Fibroblast of upper back skin (primary cell): ENCODE measurements around the gene BPIFA1.

Experiments used
- DNase-seq: peaks from one replicate; pipeline ENCODE4 v3.0.0-alpha.2; 2013

The BPIFA1 gene

GRCh38 chr20:33240923-33241322 is 5.1 kb downstream of the BPIFA1 start:
- DNase-seq: no peak

GRCh38 chr20:33242319-33243100 is 6.7 kb downstream of the BPIFA1 start:
- no peak for DNase-seq

GRCh38 chr20:33246077-33246476 is 10.3 kb downstream of the BPIFA1 start:
- no peak for DNase-seq

GRCh38 chr20:33249456-33249855 is 13.7 kb downstream of the BPIFA1 start:
- no peak for DNase-seq

GRCh38 chr20:33250666-33251065 is 14.9 kb downstream of the BPIFA1 start:
- no peak for DNase-seq

GRCh38 chr20:33251496-33251895 is 15.7 kb downstream of the BPIFA1 start:
- DNase-seq: no peak

- DNase-seq: no peak
These were observed 16.7 kb downstream of the BPIFA1 start for GRCh38 chr20:33252460-33252859.

GRCh38 chr20:33255005-33255404 is 19.2 kb downstream of the BPIFA1 start:
- no peak for DNase-seq

DNA sequence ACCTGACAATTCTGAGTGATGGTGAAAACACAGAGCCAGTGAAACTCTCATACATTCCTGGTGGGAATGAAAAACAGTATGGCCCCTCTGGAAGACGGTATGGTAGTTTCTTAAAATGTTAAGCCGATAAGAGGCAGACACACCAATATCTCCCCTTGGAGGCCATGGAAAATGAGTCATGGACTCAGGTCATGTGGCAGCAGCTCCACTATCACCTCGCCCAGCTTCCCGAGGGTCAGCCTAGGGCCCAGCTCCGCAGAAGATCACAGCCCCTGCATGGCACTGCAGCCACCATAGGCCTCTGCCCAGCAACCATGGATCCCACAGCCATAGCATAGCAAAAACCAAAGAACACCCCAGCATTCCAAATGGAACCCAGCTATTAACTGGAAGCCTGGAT is 21.4 kb downstream of the BPIFA1 start:
- no peak for DNase-seq

DNA sequence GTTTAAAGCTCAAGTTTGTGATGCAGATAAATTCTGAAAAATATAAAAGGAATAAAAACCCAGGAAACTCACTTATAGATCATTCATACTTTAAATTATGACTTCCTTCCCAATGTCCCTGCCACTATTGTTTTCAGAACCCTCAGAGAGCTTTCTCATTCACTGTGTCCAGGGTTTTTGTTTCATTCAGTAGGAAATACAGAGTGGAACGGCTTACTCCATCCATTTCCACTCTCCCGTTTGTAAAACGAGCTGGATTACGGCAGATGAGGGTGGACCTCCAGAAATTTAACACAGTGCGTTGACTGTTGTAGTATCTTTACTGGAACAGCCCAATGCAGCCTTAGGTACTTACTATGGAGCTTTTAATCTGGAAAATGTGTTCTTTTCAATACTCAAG is 23.6 kb downstream of the BPIFA1 start:
- DNase-seq: no peak

DNA sequence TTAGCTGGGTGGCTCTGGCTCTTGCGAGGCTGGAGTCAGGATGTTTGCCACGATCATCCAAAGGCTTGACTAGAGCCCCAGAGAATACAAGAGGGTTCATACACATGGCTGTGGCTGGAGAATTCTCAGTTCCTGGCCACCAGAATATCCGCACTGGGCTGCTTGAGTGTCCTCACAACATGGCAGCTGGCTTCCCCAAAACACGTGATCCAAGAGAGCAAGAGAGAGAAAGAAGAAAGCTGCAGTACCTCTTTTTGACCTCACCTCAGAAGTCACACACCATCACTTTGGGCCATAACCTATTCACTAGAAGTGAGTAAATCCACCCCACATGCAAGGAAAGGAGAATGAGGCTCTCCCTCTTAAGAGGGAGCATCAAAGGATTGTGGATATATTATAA is 25.7 kb downstream of the BPIFA1 start:
- no peak for DNase-seq

- peak; percentile 46 for DNase-seq
These were observed 26.9 kb downstream of the BPIFA1 start for GRCh38 chr20:33262658-33263065.

DNA sequence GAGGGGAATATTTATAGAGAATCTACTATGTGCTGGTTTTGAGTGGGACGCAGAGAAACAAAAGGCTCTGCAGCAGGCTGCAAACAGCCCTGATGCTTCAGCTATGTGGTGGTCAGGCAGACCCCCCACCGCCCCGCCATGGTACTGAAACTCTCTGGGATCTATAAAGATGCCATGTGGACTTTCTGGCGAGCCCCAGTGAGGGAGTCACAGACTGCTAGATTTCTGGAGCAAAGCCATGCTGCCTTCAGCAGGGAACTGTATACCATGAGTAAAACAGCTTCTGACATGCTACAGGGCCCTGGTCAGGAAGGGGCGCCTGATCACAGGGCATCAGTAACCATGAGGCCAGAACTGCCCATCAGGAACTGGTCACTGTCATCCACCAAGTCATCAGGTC is 28.0 kb downstream of the BPIFA1 start:
- DNase-seq: no peak

DNA sequence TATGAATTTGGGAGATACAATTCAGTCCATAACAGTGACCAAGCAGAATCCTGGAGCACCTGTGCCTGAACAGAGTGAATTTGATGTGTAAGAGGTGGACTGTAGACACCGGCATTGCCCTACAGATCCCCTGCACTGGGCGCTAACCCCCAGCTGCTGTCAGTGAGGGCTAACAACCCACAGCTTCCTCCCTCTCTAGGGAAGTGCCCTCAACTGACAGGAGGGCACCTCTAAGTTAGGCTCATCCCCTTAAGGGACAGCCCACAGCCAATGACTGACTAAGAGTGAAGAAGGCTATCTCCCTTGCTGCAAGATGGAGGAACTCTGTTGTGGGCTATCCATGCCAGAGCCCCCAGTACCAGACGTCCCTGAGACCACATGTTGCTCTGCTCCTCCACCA is 31.9 kb downstream of the BPIFA1 start:
- no peak for DNase-seq

GRCh38 chr20:33272155-33272873 is 36.5 kb downstream of the BPIFA1 start:
- DNase-seq: no peak

DNA sequence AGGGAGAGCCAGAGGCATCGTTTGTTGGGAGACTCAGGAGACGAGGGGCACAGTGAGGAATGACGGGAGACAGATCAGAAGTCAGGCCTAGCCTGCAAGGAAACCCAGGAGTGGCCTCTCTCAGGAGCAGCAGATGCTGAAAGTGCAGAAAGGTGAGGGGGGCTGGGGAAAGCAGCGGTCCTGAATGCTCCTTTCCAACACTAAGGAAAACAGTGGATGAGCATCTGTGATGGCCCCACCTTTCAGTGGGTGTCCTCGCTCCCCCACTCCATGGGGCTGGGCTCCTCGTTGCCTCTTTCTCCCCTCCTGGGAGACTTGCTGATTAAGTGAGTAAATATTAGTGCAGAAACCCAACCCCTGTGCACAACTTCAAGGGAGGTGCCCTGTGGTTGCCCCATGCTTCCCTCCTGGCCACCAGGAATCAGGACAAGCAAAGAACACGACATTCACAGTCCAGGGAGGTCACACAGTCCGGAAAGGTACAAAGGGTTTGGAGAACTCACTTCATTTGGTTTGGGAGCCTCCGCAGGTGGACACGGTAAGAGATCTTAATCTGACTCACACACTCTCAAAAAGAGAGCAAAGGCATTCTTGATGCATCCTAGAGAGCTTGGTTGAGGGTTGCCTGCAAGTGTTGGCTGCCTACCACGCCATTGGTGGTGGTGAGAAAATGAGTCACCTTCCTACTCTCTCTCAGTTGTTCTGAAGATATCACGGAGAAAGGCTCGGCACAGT is 37.5 kb downstream of the BPIFA1 start:
- no peak for DNase-seq

GRCh38 chr20:33275215-33275614 is 39.4 kb downstream of the BPIFA1 start:
- DNase-seq: no peak

- no peak for DNase-seq
These were observed 40.1 kb downstream of the BPIFA1 start for GRCh38 chr20:33275871-33276270.

GRCh38 chr20:33276303-33277113 is 40.7 kb downstream of the BPIFA1 start:
- no peak for DNase-seq

GRCh38 chr20:33277471-33278441 is 42.0 kb downstream of the BPIFA1 start:
- DNase-seq: no peak

GRCh38 chr20:33278700-33279099 is 42.9 kb downstream of the BPIFA1 start:
- no peak for DNase-seq
